GM19397 (cell line): ENCODE results near the gene RAI14.
"Not testable (repeated sequence)": the region's sequence is repeated elsewhere in the genome, so short reads cannot be mapped to it uniquely, and the experiment has no call there.

Source experiments
- ATAC-seq: cut with Tn5 transposase; IDR thresholded peaks from one replicate; pipeline ENCODE4 v1.9.1; 2021; ENCODE audit warnings: mild to moderate bottlenecking, moderate library complexity; ENCODE audit not compliant: unreplicated experiment

The RAI14 gene

DNA sequence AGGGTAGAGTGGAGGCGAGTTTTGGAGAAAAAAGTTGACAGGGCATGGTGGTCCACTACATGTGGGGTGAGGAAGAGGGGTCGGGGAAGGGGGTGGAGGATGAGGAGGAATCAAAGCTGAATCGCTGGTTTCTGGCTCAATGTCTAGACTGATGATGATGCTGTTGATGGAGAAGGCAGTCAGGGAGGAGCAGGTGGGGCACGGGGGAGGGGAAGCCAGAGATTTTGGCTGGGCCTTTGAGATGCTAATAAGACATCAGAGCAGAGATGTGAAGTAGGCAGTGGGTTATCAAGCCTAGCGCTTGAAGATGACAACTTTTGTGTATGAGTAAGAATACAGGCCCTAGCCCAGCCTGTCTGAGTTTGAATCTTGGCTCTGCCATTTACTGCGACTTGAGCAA, 150.4 kb downstream of the RAI14 start:
- no peak for ATAC-seq

GRCh38 chr5:34811706-34812105, 155.6 kb downstream of the RAI14 start:
- ATAC-seq, result no peak

DNA sequence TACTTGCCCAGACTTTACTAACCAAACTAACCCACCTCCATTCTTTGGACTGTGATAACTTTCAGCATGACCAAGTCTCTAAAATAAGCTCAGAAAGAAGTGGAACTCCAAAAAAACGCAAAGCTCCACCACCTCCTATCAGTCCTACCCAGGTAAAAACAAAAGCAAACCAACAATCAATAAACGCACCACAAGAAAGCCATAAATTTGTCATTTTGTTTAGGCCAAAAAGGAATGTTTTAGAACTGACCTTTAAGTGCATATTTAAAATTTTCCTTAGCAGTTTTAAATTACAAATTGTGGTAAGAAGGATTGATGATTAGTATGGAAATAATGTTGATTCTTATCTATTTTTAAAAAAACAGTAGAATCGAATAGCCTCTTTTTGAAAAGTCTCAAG, 157.4 kb downstream of the RAI14 start:
- no peak for ATAC-seq

DNA sequence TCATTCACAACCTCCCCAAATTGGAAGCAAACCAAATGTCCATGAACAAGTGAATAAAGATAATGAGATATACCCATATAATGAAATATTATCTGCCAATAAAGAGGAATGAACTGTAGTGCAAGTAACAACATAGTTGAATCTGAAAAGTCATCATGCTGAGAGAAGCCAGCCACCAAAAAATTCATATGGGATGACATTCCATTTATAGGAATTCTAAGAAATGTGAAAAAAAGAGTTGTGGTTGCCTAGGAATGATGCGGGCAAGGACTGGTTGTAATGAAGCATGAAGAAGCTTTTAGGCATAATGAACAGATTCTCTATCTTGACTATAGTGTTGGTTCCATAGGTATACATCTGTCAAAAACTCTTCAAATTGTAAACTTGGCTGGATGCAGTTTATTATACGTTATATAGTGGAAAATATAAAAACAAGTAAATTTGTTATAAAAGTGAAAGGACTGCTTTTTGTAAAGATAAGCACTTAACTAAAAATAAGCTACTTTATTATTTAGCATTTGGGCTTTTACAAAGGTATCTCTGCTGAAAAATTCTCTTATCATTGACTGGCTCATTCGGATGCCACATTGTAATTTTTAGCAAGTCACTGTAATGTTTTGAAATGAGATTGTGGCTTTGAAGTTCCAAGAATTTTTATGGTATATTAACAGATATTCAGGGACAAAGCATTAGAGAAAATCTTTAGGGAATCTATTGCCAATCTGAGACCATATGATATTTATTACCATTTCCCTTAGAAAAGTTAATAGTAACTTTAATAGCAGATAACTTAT, 161.6 kb downstream of the RAI14 start:
- no peak for ATAC-seq

GRCh38 chr5:34818717-34819116, 162.6 kb downstream of the RAI14 start:
- no peak for ATAC-seq

DNA sequence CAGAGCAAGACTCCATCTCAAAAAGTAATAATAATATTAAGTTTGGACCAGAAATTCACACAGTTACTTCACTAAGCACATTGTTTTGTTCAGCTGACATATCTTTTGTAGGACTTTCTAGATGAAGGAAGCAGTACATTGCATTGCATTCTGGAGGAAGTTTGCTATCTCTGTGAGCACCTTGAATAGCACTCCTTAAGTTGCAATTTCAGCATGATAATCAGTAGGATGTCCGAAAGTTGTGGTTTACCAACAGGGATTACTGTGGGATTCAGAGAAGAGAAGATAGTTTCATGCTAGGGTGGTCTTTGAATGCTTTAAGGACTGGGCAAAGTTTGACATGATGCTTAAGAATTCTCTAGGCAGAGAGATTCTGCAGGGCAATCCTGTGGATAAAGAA, 164.5 kb downstream of the RAI14 start:
- no peak for ATAC-seq

GRCh38 chr5:34822956-34823715, 167.0 kb downstream of the RAI14 start:
- no peak for ATAC-seq

DNA sequence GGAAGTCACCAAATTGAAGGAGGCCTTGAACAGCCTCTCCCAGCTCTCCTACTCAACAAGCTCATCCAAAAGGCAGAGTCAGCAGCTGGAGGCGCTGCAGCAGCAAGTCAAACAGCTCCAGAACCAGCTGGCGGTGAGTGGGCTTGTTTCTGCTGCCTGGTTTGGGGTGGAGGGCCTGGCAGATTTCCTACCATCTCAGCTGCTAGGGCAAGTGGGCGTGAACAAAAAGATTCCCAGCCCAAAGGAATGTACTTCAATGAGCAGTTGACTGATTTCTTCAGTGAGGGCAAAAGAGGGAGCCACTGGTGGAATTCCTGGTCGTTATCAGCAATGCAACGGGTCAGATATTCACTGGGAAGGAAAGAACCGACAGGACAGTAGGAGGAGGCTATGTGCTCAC, 170.2 kb downstream of the RAI14 start:
- ATAC-seq, result no peak

DNA sequence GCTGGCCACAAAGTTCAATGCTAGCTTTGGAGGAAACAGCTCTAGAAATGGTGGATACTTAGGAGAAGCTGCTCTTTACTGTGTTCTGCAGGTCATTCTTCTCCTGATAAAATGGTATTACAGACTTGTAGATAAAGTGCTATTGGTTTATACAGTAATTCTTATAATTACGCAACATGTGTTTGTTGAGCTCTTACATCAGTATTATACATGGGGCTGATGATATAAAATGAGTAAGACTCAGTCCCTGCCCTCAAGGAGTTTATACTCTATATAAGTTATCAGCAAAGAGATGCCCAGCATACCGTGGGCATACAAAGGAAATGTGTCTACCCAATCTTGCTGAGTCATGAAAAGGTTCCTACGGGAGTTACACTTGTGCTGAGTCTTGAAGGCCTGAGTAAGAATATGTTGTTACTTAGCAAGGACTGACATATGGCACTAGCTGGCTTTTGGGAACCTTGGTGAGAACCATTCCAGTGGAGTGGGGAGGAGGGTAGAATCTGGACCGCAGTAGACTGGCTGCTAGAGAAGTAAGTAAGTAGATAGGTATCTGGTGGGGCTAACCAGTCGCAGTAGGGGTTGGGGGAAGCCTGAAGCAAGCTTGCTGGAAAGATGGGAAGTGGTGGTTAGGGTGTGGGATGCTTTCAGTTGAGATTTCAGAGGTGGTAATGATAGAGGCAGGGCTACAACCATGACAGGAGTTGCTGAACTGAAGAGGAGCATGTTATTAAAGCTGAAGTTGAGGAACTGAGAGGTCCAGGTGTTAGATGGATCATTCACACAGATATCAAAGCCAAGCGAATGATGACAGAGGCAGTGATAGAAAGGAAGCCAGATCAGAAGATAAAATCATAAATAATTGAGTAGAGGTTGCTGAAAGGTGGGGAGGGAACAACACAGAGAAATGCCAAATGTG, 171.7 kb downstream of the RAI14 start:
- ATAC-seq, result no peak

GRCh38 chr5:34830827-34831226, 174.7 kb downstream of the RAI14 start:
- not testable (repeated sequence) for ATAC-seq

DNA sequence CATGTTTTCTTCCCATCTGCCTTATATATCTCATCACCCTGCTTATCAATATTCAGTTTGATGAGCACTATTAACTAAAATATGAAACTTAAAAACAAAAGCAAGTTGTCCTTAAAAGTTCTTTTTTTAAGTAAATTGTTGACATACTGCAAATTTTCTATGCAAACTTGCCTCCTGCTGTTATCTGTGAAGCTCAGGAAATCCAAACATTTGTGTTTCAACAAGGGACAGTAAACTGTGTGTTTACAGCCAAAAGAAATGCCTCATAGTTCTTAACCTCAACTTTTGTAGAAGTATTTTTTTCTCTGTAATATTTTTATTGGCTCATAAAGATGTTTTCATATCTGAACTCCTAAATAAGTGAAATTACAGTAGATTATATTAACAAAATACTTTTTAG, 175.2 kb downstream of the RAI14 start:
- no peak for ATAC-seq

DNA sequence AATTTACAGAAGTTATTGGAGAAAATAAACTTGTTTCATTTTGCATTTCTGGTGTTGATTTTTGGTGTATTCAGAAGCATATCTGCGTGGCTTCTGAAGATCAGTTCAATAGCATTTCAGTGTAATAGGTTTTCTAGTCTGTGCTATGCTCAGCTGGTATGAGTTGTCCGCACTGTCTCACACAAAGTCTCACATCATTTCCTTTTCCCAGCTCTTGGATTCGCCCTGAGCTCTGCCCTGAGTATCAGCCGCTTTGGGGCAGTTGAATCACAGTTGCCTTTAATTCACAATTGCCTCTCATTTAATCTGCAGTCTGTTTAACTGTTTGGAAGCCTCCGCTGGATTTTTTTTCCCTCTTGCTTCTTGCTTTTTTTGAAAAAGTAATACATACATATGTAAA, 176.4 kb downstream of the RAI14 start:
- no peak for ATAC-seq

DNA sequence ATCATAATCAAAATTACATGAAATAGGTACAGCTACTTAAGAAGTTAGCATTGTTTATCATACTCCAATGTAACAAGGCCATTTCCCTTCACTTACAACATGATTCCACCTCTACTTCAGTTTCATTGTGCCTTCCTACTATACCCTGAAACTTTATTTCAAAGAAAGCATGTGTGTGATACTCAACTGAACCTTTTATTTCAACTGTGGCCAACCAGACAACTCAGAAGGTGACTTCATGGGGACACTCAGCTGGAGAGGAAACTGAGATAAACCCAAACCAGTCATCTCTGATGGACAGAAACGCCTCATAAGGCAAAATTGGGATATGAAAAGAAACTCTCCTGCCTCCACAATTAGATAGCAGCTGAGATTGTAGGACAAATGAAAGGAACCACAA, 177.0 kb downstream of the RAI14 start:
- ATAC-seq, result no peak

GRCh38 chr5:34833976-34834793, 178.1 kb downstream of the RAI14 start:
- no peak for ATAC-seq

DNA sequence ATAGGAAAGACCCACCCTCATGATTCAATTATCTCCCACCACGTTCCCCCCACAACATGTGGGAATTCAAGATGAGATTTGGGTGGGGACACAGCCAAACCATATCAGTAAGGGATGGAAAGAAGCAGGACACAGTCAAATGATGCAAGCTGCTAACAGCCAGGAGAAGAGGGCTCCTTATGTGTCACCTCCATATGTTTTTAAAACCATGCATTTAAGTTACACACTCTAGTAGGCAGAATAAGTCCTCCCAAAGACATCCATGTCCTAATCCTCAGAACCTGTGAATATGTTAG, 178.6 kb downstream of the RAI14 start:
- ATAC-seq, result no peak

GRCh38 chr5:34835664-34836063, 179.5 kb downstream of the RAI14 start:
- no peak for ATAC-seq

GRCh38 chr5:34838785-34839714, 182.9 kb downstream of the RAI14 start, which contains the start of gene TTC23L:
Gene TTC23L (plus strand): TSS chr5:34839164. CDS start chr5:34840672, 1,508 bp downstream.
- ATAC-seq, result peak; percentile 98

- ATAC-seq, result no peak
These were observed 185.7 kb downstream of the RAI14 start for GRCh38 chr5:34841816-34842215.

- ATAC-seq, result no peak
These were observed 186.4 kb downstream of the RAI14 start for GRCh38 chr5:34842554-34842953.
